Uterus (tissue), 2 donors: ENCODE results near the gene MCM8.

Source experiments
- CTCF ChIP-seq, 4 experiments: fragments of 200-600 bp in 2 of 4; fragments of 450-650 bp in 2 of 4; sonication (generic) in 2 of 4; IDR thresholded peaks; one replicate each; pipeline ENCODE4 v1.5.1; 2016 to 2019; ENCODE audit warnings: antibody characterized with exemption in 4 of 4, mild to moderate bottlenecking in 2 of 4, moderate library complexity in 1 of 4
- POLR2A ChIP-seq, 2 donors: fragments of 450-650 bp; IDR thresholded peaks; one replicate each; pipeline ENCODE4 v1.6.1; 2016; ENCODE audit warnings: antibody characterized with exemption in 2 of 2, mild to moderate bottlenecking in 1 of 2, moderate library complexity in 1 of 2

GRCh38 chr20:5977223-5977622 lies 26.8 kb downstream of the MCM8 start:
- TF ChIP-seq CTCF (IDR thresholded peaks at IDR 0.05) (no peak), POLR2A (IDR thresholded peaks at IDR 0.05) (no peak)
